ENCODE measurements around the gene TRIM17. TPM values are rescaled to one million over a fixed set of nuclear protein-coding genes. Genes with fewer than 3 reads are reported as not detected.

Gene TRIM17
- total and polyA plus RNA-seq, 12 donors = 0.17 to 7.4 (median 0.96) TPM; not detected in 3

- 85 to 92% (median 90%) methylated on average over 7 of the region's 7 CpGs for WGBS, 4 donors
- no peak overlapping the region for H3K27ac ChIP-seq
- peaks cover 6% of the 10 kb centered on the region for H3K27me3 ChIP-seq
- H3K4me1 ChIP-seq (replicated peaks in 1 of 2) = peaks cover 4 to 9% of the 10 kb centered on the region in 2 donors
- no peaks in the 10 kb centered on the region for H3K36me3 ChIP-seq (replicated peaks in 1 of 2)
- TF ChIP-seq POLR2A (IDR thresholded peaks at IDR 0.05) = no peak
- intact Hi-C loops (cut with DNase I) = no loop called here
- no peak overlapping the region for H3K4me3 ChIP-seq
- no peaks in the 10 kb centered on the region for H3K9me3 ChIP-seq (replicated peaks in 1 of 3)
- DNase-seq = no peak
These were observed 4.5 kb upstream of the TRIM17 start for GRCh38 chr1:228420968-228421826.

GRCh38 chr1:228417483-228418203, 982 bp upstream of the TRIM17 start:
- Histone ChIP-seq H3K27me3 (peaks cover 14% of the 10 kb centered on the region), H3K27ac (no peak overlapping the region), H3K36me3 (replicated peaks in 1 of 2) (no peaks in the 10 kb centered on the region), H3K4me3 (no peak overlapping the region), H3K9me3 (replicated peaks in 1 of 3) (no peaks in the 10 kb centered on the region), H3K4me1 (replicated peaks in 1 of 2) (peaks cover 8 to 14% of the 10 kb centered on the region in 2 donors)
- no peak for DNase-seq
- 77 to 86% (median 81%) methylated on average over 7 of the region's 7 CpGs for WGBS, 4 donors
- TF ChIP-seq POLR2A (IDR thresholded peaks at IDR 0.05) (no peak), CTCF (IDR thresholded peaks at IDR 0.05) (no peak)
- intact Hi-C loops (cut with DNase I) = no loop called here

- intact Hi-C loops (cut with DNase I) = no loop called here
- no peak overlapping the region for H3K4me3 ChIP-seq
- H3K4me1 ChIP-seq (replicated peaks in 1 of 2) = peaks cover 8 to 14% of the 10 kb centered on the region in 2 donors
- H3K27ac ChIP-seq = no peak overlapping the region
- no peaks in the 10 kb centered on the region for H3K36me3 ChIP-seq (replicated peaks in 1 of 2)
- WGBS, 4 donors = 17 to 26% (median 19%) methylated on average over 10 to 12 of the region's 12 CpGs
- H3K9me3 ChIP-seq (replicated peaks in 1 of 3) = no peaks in the 10 kb centered on the region
- H3K27me3 ChIP-seq = peaks cover 14% of the 10 kb centered on the region
- DNase-seq = no peak
- TF ChIP-seq POLR2A (IDR thresholded peaks at IDR 0.05) = no peak
- TF ChIP-seq CTCF (IDR thresholded peaks at IDR 0.05) = no peak
These were observed 400 bp upstream of the TRIM17 start for GRCh38 chr1:228417061-228417460.

GRCh38 chr1:228415853-228416216, 826 bp downstream of the TRIM17 start:
- no peak for DNase-seq
- WGBS, 4 donors = 18 to 31% (median 19%) methylated on average over 17 to 23 of the region's 23 CpGs

More at GRCh38 chr1:228415853-228416216, 826 bp downstream of the TRIM17 start:
- peaks cover 8 to 14% of the 10 kb centered on the region in 2 donors for H3K4me1 ChIP-seq (replicated peaks in 1 of 2)
- no peaks in the 10 kb centered on the region for H3K36me3 ChIP-seq (replicated peaks in 1 of 2)
- intact Hi-C loops (cut with DNase I) = no loop called here
- H3K9me3 ChIP-seq (replicated peaks in 1 of 3) = no peaks in the 10 kb centered on the region
- H3K27me3 ChIP-seq = peaks cover 14% of the 10 kb centered on the region
- H3K27ac ChIP-seq = no peak overlapping the region
- TF ChIP-seq CTCF (IDR thresholded peaks at IDR 0.05) = no peak
- TF ChIP-seq POLR2A (IDR thresholded peaks at IDR 0.05) = no peak
- H3K4me3 ChIP-seq = peak overlapping the region in 1 of 4 donors; percentile 45

All from adrenal gland (tissue), 12 donors.